K562 (cell line): ENCODE data around the gene EIF5. TPM values are rescaled to one million over a fixed set of nuclear protein-coding genes. Genes with fewer than 3 reads are reported as not detected.

Experiments used
- ATAC-seq: fragments of 200-7000 bp; cut with Tn5 transposase; 3 replicates; pipeline ENCODE4 v1.9.1; 2020; ENCODE audit warnings: moderate library complexity
- BruUV-seq: library from RNA; stranded (reverse); fragments of 400-500 nt; replicated peaks from 2 replicates; lab custom pipeline; 2021; lab: Mats Ljungman, UMichigan
- CTCF ChIA-PET: fragments of 300-600 bp; formaldehyde crosslinking; extraction: SDS; loops from one replicate; lab custom pipeline; 2021; ENCODE audit warnings: low intra/inter-chr PET ratio; lab: Yijun Ruan, JAX
- POLR2A ChIA-PET: fragments of 300-600, 350-650 bp; sonication (Branson Sonifier 250); formaldehyde crosslinking; extraction: SDS; loops from one replicate; lab custom pipeline; 2021; ENCODE audit warnings: antibody characterized with exemption, inconsistent platforms; lab: Yijun Ruan, JAX
- DNase-seq, 4 experiments: peaks; one replicate each; pipeline versions ENCODE4 v3.0.0 to v3.0.0-alpha.2; 2011 to 2018; ENCODE audit warnings: low spot score in 3 of 4, mixed read lengths in 3 of 4; ENCODE audit errors: extremely low read depth in 1 of 4
- FAIRE-seq: peaks from 2 replicates; lab custom pipeline; 2011; peaks lifted over from hg19 to GRCh38; lab: Jason Lieb, UNC
- H2AFZ ChIP-seq: 2 replicates; pipeline ENCODE4 v1.6.0; 2011; ENCODE audit warnings: low read depth, low read length, control low read depth, inconsistent platforms
- H3K27ac ChIP-seq: fragments of 200-600 bp; 3 replicates; pipeline ENCODE4 v1.8.0; 2011; ENCODE audit warnings: low read depth, mild to moderate bottlenecking, control low read depth, inconsistent platforms, low read length, moderate library complexity, mixed read lengths; ENCODE audit errors: extremely low read depth
- H3K27me3 ChIP-seq, 2 experiments: fragments of 300-600 bp in 1 of 2; 2 replicates in 1 of 2; 3 replicates in 1 of 2; pipeline versions ENCODE4 v1.6.0 to v1.8.0; 2011; ENCODE audit warnings: inconsistent platforms in 2 of 2, low read length in 2 of 2, mild to moderate bottlenecking in 1 of 2, mixed read lengths in 1 of 2, moderate library complexity in 1 of 2; ENCODE audit not compliant: control insufficient read depth in 2 of 2, insufficient read depth in 2 of 2
- H3K36me3 ChIP-seq: fragments of 300-600 bp; 3 replicates; pipeline ENCODE4 v1.8.0; 2011; ENCODE audit warnings: mild to moderate bottlenecking, low read length, inconsistent platforms; ENCODE audit not compliant: control insufficient read depth, insufficient read depth
- H3K4me1 ChIP-seq, 2 experiments: fragments of 200-600 bp in 1 of 2; replicated peaks in 1 of 2; 2 replicates in 1 of 2; 3 replicates in 1 of 2; pipeline versions ENCODE4 v1.5.1 to v1.8.0; 2011; ENCODE audit warnings: inconsistent platforms in 2 of 2, low read length in 2 of 2, mild to moderate bottlenecking in 1 of 2, mixed read lengths in 1 of 2, moderate library complexity in 1 of 2; ENCODE audit not compliant: control insufficient read depth in 2 of 2, insufficient read depth in 2 of 2
- H3K4me2 ChIP-seq: 2 replicates; pipeline ENCODE4 v1.6.1; 2011; ENCODE audit warnings: low read length, control low read depth, inconsistent platforms, mixed read lengths; ENCODE audit not compliant: insufficient read depth
- H3K4me3 ChIP-seq: fragments of 200-600 bp; sonication (generic), shearing (Covaris generic); 2 replicates; pipeline ENCODE4 v1.5.1; 2016; ENCODE audit warnings: control low read depth, inconsistent platforms
- H3K79me2 ChIP-seq: fragments of 200-600 bp; 3 replicates; pipeline ENCODE4 v1.8.0; 2011; ENCODE audit warnings: low read length, inconsistent platforms; ENCODE audit not compliant: control insufficient read depth, insufficient read depth
- H3K9ac ChIP-seq, 2 experiments: 2 replicates each; pipeline versions ENCODE4 v1.6.0 to v1.6.1; 2011; ENCODE audit warnings: low read depth in 2 of 2, low read length in 2 of 2, control low read depth in 1 of 2, inconsistent platforms in 1 of 2, mild to moderate bottlenecking in 1 of 2, mixed read lengths in 1 of 2; ENCODE audit not compliant: insufficient read depth in 1 of 2
- H3K9me1 ChIP-seq: one replicate; pipeline ENCODE4 v1.6.0; 2011; ENCODE audit warnings: inconsistent platforms, mild to moderate bottlenecking, low read length, moderate library complexity; ENCODE audit not compliant: control insufficient read depth, insufficient read depth
- H3K9me3 ChIP-seq: replicated peaks from 2 replicates; pipeline ENCODE4 v1.5.1; 2011; ENCODE audit warnings: low read depth, low read length, inconsistent platforms; ENCODE audit not compliant: control insufficient read depth, insufficient read depth
- H4K20me1 ChIP-seq: replicated peaks from 2 replicates; pipeline ENCODE4 v1.6.1; 2011; ENCODE audit warnings: low read length, inconsistent platforms, mixed read lengths; ENCODE audit not compliant: control insufficient read depth, insufficient read depth
- NCOA2 ChIP-seq, 2 experiments: fragments of 450-650 bp; IDR thresholded peaks; 2 replicates each; pipeline ENCODE4 v1.6.1; 2018; ENCODE audit warnings: mild to moderate bottlenecking in 2 of 2, moderate library complexity in 1 of 2; ENCODE audit not compliant: partially characterized antibody in 2 of 2
- PHF20 ChIP-seq: fragments of 450-650 bp; IDR thresholded peaks from 2 replicates; pipeline ENCODE4 v1.6.1; 2018; ENCODE audit not compliant: partially characterized antibody
- ZFPM2 ChIP-seq: fragments of 250-450 bp; sonication (Bioruptor Pico); IDR thresholded peaks from 2 replicates; pipeline ENCODE4 v1.5.1; 2022; ENCODE audit warnings: mild to moderate bottlenecking
- WGBS: fragments of 100-300 bp; shearing (Covaris generic); methylation state at CpG from one replicate; pipeline ENCODE4 v1.1.6; 2016; ENCODE audit warnings: low coverage, mixed read lengths; ENCODE audit not compliant: insufficient coverage; ENCODE audit errors: missing lambda C conversion rate; 5-methylcytosine and 5-hydroxymethylcytosine counted together
- in situ Hi-C: fragments of 300-500 bp; cut with MboI; formaldehyde crosslinking; loops from 4 replicates; pipeline ENCODE4 v1.15.0; 2018; ENCODE audit warnings: inconsistent platforms, mixed read lengths
- intact Hi-C: fragments of 100-400 bp; cut with micrococcal nuclease; formaldehyde crosslinking; loops from 2 replicates; pipeline ENCODE4 v1.14.2; 2022
- polyA plus RNA-seq, 8 experiments: library from polyadenylated mRNA; depleted of rRNA in 4 of 8; stranded (reverse) in 5 of 8; unstranded in 3 of 8; fragments of >200 nt; fragmentation: Nextera tagmentation in 2 of 8; fragmentation: Illumina TruSeq in 1 of 8; extraction: Ambion mirVana in 2 of 8; extraction: Trizol in 1 of 8; gene quantifications; 2 replicates each; pipeline versions ENCODE4 v1.2.1 to v1.2.3, GENCODE V29; 2011 to 2014; ENCODE audit warnings: inconsistent platforms in 1 of 8, missing spikeins in 1 of 8
- total RNA-seq, 7 experiments: library from RNA; depleted of rRNA in 6 of 7; stranded (reverse); fragments of >200 nt in 6 of 7; fragmentation: Illumina TruSeq in 2 of 7; extraction: Trizol in 2 of 7; gene quantifications; 2 replicates each; pipeline versions ENCODE4 v1.2.1 to v1.2.3, GENCODE V29; 2011 to 2021; ENCODE audit warnings: low replicate concordance in 1 of 7
- TF ChIP-seq, protein P1 (sequence below): sonication (generic); formaldehyde crosslinking; IDR thresholded peaks from 2 replicates; pipeline ENCODE4 v1.8.0; 2022; ENCODE audit warnings: mild to moderate bottlenecking, missing genetic modification reagents

Gene EIF5
- total and polyA plus RNA-seq, 9 of the 15 experiments (the other 6 are each of a cell fraction or from before 2014, with no cell fraction given): 92.7 to 442 (median 190) TPM

DNA sequence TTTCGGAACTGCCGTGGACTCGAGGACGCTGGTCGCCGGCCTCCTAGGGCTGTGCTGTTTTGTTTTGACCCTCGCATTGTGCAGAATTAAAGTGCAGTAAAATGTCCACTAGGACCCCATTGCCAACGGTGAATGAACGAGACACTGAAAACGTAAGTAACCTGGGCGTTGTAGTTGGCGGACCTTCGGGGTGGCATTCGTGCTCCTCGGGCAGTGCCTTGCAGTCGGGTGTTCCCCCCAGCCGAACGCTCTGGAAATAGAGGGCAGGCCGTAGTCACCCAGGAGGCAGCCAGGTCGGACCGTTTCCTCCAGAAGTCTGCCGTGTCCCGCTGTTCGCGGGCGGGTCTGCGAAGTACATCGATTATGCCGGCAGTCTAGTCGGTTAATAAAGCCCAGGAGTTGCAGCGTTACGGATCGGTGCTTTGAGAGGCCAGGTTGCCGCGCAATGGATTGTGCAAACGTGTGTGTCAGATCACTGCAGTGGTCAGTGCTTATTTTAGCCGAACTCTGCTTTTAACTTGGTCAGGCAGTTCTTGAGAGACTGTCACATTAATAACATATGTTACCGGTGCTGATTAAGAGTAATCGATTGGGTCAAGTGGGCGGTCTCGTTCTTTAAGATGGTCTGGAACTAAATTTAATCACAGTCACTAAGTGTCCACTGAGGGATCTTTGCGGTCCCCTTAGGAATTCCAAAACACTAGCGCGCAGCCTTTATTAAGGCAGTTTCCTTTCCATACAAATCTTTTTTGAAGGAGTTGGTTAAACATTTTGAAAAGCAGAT, 52.1 kb downstream of the EIF5 start (continued):
- TF ChIP-seq PHF20: no peak
- TF ChIP-seq, all 486 proteins: peak for 9

DNA sequence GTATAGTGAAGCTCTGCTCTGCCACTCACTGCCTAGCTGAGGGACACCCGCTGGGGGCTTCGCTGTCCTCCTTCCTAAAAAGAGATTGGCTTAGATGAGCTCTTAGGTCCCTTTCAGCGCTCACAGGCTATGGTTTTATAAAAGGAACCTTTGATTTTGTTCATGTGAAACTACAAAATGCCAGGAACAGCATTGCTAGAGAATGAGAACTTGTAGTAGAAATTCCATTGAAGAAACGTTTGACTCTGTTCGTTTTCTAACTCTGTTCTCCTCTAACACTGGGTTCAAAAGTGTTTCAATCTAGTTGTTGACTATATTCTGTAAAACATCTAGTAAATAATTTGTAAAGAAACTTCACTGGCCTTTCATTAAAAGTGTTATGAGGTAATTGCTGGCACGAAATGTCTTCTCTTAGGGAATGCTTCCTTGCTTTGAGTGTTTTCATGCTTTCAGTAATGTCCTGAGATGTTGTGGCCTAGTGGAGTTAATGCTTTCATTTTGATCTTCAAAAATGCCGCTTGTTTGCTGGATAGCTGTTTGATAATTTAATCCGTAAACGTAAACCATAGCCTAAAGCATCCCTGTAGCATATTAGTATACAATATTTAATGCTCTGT, 52.8 kb downstream of the EIF5 start:
- no peaks in the 10 kb centered on the region for H3K9me1 ChIP-seq
- intact Hi-C loops: loop anchor here (5.0 kb wide), 1 partner anchor 55 kb away; the partner anchor contains the start of gene EIF5
- no peak overlapping the region for H2AFZ ChIP-seq
- H3K4me1 ChIP-seq: peaks cover 12 to 27% of the 10 kb centered on the region in 2 experiments; a peak in 4 of 5 replicates
- ChIA-PET CTCF (no interaction called here), POLR2A (interaction anchor here (0.7 to 1.5 kb wide), 2 partner anchors 9 to 43 kb away, joined by 3 read pairs; no protein-coding TSS in a partner anchor)
- H4K20me1 ChIP-seq: peaks cover 6% of the 10 kb centered on the region; the same call in 1 of the 2 replicates
- BruUV-seq: no TSS peak
- peaks cover 8% of the 10 kb centered on the region; the same call in 2 of the 3 replicates for H3K36me3 ChIP-seq
- H3K9me3 ChIP-seq: no peaks in the 10 kb centered on the region; the same call in 1 of the 2 replicates
- ATAC-seq (no peak), DNase-seq (no peak), FAIRE-seq (peak; percentile 88)
- no peaks in the 10 kb centered on the region for H3K27me3 ChIP-seq
- peaks cover 67% of the 10 kb centered on the region for H3K79me2 ChIP-seq
- H3K4me2 ChIP-seq: peak overlapping the region; percentile 87
- H3K4me3 ChIP-seq: peak overlapping the region; percentile 96
- H3K9ac ChIP-seq: peak overlapping the region; percentile 83 to 97; a peak in 3 of 4 replicates
- 1% methylated on average over 9 of the region's 9 CpGs for WGBS
- H3K27ac ChIP-seq: peak overlapping the region; percentile 92
- in situ Hi-C loops: loop anchor here (5.0 kb wide), 1 partner anchor 90 kb away; no protein-coding TSS in a partner anchor
- no peak for TF ChIP-seq ZFPM2
- TF ChIP-seq, protein P1, sequence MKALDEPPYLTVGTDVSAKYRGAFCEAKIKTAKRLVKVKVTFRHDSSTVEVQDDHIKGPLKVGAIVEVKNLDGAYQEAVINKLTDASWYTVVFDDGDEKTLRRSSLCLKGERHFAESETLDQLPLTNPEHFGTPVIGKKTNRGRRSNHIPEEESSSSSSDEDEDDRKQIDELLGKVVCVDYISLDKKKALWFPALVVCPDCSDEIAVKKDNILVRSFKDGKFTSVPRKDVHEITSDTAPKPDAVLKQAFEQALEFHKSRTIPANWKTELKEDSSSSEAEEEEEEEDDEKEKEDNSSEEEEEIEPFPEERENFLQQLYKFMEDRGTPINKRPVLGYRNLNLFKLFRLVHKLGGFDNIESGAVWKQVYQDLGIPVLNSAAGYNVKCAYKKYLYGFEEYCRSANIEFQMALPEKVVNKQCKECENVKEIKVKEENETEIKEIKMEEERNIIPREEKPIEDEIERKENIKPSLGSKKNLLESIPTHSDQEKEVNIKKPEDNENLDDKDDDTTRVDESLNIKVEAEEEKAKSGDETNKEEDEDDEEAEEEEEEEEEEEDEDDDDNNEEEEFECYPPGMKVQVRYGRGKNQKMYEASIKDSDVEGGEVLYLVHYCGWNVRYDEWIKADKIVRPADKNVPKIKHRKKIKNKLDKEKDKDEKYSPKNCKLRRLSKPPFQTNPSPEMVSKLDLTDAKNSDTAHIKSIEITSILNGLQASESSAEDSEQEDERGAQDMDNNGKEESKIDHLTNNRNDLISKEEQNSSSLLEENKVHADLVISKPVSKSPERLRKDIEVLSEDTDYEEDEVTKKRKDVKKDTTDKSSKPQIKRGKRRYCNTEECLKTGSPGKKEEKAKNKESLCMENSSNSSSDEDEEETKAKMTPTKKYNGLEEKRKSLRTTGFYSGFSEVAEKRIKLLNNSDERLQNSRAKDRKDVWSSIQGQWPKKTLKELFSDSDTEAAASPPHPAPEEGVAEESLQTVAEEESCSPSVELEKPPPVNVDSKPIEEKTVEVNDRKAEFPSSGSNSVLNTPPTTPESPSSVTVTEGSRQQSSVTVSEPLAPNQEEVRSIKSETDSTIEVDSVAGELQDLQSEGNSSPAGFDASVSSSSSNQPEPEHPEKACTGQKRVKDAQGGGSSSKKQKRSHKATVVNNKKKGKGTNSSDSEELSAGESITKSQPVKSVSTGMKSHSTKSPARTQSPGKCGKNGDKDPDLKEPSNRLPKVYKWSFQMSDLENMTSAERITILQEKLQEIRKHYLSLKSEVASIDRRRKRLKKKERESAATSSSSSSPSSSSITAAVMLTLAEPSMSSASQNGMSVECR (CRISPR knock-in tag): no peak
- no peak for TF ChIP-seq NCOA2 (IDR thresholded peaks at IDR 0.05; ENCODE audit: partially characterized antibody in 2 of 2)
